Panc1 (cell line): ENCODE data around the gene API5. TPM values are rescaled to one million over a fixed set of nuclear protein-coding genes. Genes with fewer than 3 reads are reported as not detected.

Source experiments
- ATAC-seq: fragments of 200-7000 bp; cut with Tn5 transposase; 2 replicates; pipeline ENCODE4 v1.9.1; 2020; ENCODE audit warnings: mild to moderate bottlenecking, moderate library complexity
- BruUV-seq: library from RNA; stranded (reverse); fragments of 400-500 nt; replicated peaks from 2 replicates; lab custom pipeline; 2021; lab: Mats Ljungman, UMichigan
- CTCF ChIA-PET: fragments of 300-600 bp; sonication (Branson Sonifier 250); formaldehyde crosslinking; loops from one replicate; lab custom pipeline; 2022; ENCODE audit warnings: antibody characterized with exemption; lab: Charles Lee
- POLR2A ChIA-PET: fragments of 300-600 bp; sonication (Branson Sonifier 250); formaldehyde crosslinking; loops from one replicate; lab custom pipeline; 2022; ENCODE audit warnings: antibody characterized with exemption; lab: Charles Lee
- DNase-seq: peaks from one replicate; pipeline ENCODE4 v3.0.0-alpha.2; 2010; ENCODE audit warnings: low read depth, low spot score
- H3K27ac ChIP-seq: 2 replicates; pipeline ENCODE4 v1.5.1; 2011; ENCODE audit warnings: mild to moderate bottlenecking, low read length, inconsistent platforms
- H3K27me3 ChIP-seq: fragments of 200-500 bp; sonication (Bioruptor generic); 2 replicates; pipeline ENCODE4 v1.6.0; 2014; ENCODE audit warnings: low read length, inconsistent platforms; ENCODE audit not compliant: control insufficient read depth, insufficient read depth
- H3K36me3 ChIP-seq: fragments of 200-500 bp; sonication (Bioruptor generic); 2 replicates; pipeline ENCODE4 v1.5.1; 2014; ENCODE audit warnings: inconsistent platforms, mild to moderate bottlenecking, low read length, moderate library complexity; ENCODE audit not compliant: control insufficient read depth, insufficient read depth
- H3K4me1 ChIP-seq: 2 replicates; pipeline ENCODE4 v1.5.1; 2011; ENCODE audit warnings: inconsistent platforms, mild to moderate bottlenecking, low read length, moderate library complexity; ENCODE audit not compliant: control insufficient read depth, insufficient read depth
- H3K4me3 ChIP-seq, 2 experiments: 2 replicates each; pipeline ENCODE4 v1.5.1; 2011 to 2012; ENCODE audit warnings: low read depth in 2 of 2, low read length in 2 of 2, mild to moderate bottlenecking in 2 of 2, inconsistent platforms in 1 of 2, moderate library complexity in 1 of 2
- H3K9me3 ChIP-seq: fragments of 200-500 bp; sonication (Bioruptor generic); 2 replicates; pipeline ENCODE4 v1.5.1; 2014; ENCODE audit warnings: low read depth, mild to moderate bottlenecking, inconsistent platforms, low read length, moderate library complexity; ENCODE audit not compliant: control insufficient read depth, insufficient read depth
- POLR2AphosphoS5 ChIP-seq: IDR thresholded peaks from 2 replicates; pipeline ENCODE4 v1.6.1; 2012; ENCODE audit warnings: mild to moderate bottlenecking, low read depth, low read length, moderate library complexity
- REST ChIP-seq, 2 experiments: IDR thresholded peaks; 2 replicates each; pipeline ENCODE4 v1.6.1; 2011 to 2012; ENCODE audit warnings: low read depth in 2 of 2, control low read depth in 1 of 2, low read length in 1 of 2, mild to moderate bottlenecking in 1 of 2, moderate library complexity in 1 of 2; ENCODE audit not compliant: insufficient read depth in 1 of 2
- SIN3A ChIP-seq: IDR thresholded peaks from 2 replicates; pipeline ENCODE4 v1.6.1; 2012; ENCODE audit warnings: low read depth, mild to moderate bottlenecking, low read length, moderate library complexity, borderline replicate concordance; ENCODE audit not compliant: insufficient read depth
- TCF7L2 ChIP-seq: IDR thresholded peaks from 2 replicates; pipeline ENCODE4 v1.6.1; 2011; ENCODE audit warnings: mild to moderate bottlenecking, low read depth, low read length, inconsistent platforms
- in situ Hi-C: cut with HindIII; loops from 2 replicates; pipeline ENCODE4 v1.10.0; 2016; ENCODE audit warnings: low sequenced_read_pairs, low pct_unique_long_range_greater_than_20kb
- intact Hi-C: fragments of 100-400 bp; cut with micrococcal nuclease; formaldehyde crosslinking; loops from one replicate; pipeline ENCODE4 v1.10.0; 2022; ENCODE audit not compliant: unreplicated experiment
- total RNA-seq: library from RNA; stranded (reverse); gene quantifications from one replicate; pipeline ENCODE4 v1.2.1, GENCODE V29; 2021; ENCODE audit not compliant: unreplicated experiment
- TF ChIP-seq, protein P1 (sequence below): fragments of 450-650 bp; IDR thresholded peaks from 2 replicates; pipeline ENCODE4 v1.5.1; 2017; ENCODE audit warnings: mild to moderate bottlenecking

Gene API5
- total RNA-seq, 1 experiment from 2014 or later = 102 TPM

- ChIA-PET CTCF (no interaction called here), POLR2A (no interaction called here)
- H3K27me3 ChIP-seq = no peaks in the 10 kb centered on the region
- ATAC-seq = no peak
- no peak for DNase-seq
- BruUV-seq = no TSS peak
- intact Hi-C loops = no loop called here
- in situ Hi-C loops = no loop called here
- H3K36me3 ChIP-seq = no peaks in the 10 kb centered on the region; the same call in 1 of the 2 replicates
- no peak overlapping the region for H3K27ac ChIP-seq
- TF ChIP-seq TCF7L2 (no peak), SIN3A (no peak), REST (IDR thresholded peaks at IDR 0.05; ENCODE audit: insufficient read depth in 1 of 2, low read depth in 2 of 2, low read length in 1 of 2) (no peak), POLR2AphosphoS5 (no peak)
- TF ChIP-seq, protein P1, sequence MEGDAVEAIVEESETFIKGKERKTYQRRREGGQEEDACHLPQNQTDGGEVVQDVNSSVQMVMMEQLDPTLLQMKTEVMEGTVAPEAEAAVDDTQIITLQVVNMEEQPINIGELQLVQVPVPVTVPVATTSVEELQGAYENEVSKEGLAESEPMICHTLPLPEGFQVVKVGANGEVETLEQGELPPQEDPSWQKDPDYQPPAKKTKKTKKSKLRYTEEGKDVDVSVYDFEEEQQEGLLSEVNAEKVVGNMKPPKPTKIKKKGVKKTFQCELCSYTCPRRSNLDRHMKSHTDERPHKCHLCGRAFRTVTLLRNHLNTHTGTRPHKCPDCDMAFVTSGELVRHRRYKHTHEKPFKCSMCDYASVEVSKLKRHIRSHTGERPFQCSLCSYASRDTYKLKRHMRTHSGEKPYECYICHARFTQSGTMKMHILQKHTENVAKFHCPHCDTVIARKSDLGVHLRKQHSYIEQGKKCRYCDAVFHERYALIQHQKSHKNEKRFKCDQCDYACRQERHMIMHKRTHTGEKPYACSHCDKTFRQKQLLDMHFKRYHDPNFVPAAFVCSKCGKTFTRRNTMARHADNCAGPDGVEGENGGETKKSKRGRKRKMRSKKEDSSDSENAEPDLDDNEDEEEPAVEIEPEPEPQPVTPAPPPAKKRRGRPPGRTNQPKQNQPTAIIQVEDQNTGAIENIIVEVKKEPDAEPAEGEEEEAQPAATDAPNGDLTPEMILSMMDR = no peak
- H3K4me1 ChIP-seq = no peaks in the 10 kb centered on the region
- H3K9me3 ChIP-seq = no peaks in the 10 kb centered on the region
- H3K4me3 ChIP-seq = no peak overlapping the region
Measured at GRCh38 chr11:43367382-43368178, 55.8 kb downstream of the API5 start.

GRCh38 chr11:43376065-43376464, 64.3 kb downstream of the API5 start:
- no peak for ATAC-seq
- ChIA-PET POLR2A (no interaction called here), CTCF (no interaction called here)
- Histone ChIP-seq H3K4me3 (no peak overlapping the region), H3K27ac (no peak overlapping the region), H3K36me3 (peaks cover 3% of the 10 kb centered on the region; the same call in 1 of the 2 replicates), H3K27me3 (no peaks in the 10 kb centered on the region), H3K4me1 (no peaks in the 10 kb centered on the region), H3K9me3 (no peaks in the 10 kb centered on the region)
- BruUV-seq = no TSS peak
- no peak for TF ChIP-seq REST (IDR thresholded peaks at IDR 0.05; ENCODE audit: insufficient read depth in 1 of 2, low read depth in 2 of 2, low read length in 1 of 2)
- TF ChIP-seq TCF7L2 = no peak
- TF ChIP-seq, protein P1 = no peak
- TF ChIP-seq SIN3A = no peak
- no peak for TF ChIP-seq POLR2AphosphoS5
- in situ Hi-C loops = no loop called here
- intact Hi-C loops = no loop called here
- DNase-seq = no peak
